NCI-H1417 treated with DMSO at 0.1 percent for 48 hours (cell line): ENCODE measurements around the gene ABCC1.

Source experiments
- DNase-seq: peaks from one replicate; lab custom pipeline; 2025; lab: John Stamatoyannopoulos, UW

ABCC1 gene

DNA sequence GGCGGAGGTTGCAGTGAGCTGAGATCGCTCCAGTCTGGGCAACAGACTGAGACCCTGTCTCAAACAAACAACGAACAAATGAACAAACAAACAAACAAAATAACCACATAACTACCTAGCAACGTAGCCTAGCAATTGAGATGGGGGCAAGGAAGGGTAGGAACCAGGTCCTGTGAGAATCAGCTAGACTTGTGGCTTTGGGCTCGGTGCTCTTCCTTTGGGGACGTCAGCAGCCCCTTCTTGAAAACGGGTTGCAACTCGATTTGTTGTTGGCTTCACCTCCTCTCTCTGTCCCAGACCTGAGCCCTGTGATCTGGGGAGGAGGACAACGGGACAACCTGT is 72.2 kb downstream of the ABCC1 start:
- no peak for DNase-seq

DNA sequence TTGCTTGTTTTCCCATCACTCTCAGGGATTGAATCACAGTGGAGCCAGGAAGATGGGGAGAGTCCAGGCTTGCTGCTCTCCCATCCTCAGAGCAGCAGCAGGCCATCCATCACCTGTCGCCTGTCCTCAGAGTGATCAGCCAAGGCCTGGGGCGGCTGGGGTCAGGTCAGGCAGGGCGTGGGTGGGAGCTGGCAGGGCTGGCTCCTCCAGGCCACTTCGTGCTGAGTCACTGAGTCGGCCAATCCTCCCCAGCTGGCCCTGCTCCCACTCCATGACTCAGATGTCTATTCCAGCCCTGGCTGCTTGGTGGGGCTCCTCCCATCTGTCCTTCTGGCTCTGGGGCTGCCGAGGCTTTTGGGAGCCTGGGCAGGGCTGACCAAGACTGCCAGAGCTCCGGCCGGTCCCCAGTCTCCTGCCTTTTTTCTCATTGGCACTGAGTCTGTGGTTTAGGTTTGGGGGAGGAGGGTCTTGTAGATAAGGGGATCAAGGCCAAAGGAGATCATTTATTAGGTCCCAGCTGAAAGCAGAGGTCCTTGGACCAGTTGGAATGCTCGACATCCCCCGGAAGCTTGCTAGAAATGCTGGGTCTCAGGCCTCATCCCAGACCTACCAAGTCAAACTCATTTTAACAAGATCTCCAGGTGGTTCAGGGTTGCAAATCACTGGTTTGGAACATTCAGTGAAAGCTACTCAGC is 72.7 kb downstream of the ABCC1 start:
- DNase-seq, result no peak

DNA sequence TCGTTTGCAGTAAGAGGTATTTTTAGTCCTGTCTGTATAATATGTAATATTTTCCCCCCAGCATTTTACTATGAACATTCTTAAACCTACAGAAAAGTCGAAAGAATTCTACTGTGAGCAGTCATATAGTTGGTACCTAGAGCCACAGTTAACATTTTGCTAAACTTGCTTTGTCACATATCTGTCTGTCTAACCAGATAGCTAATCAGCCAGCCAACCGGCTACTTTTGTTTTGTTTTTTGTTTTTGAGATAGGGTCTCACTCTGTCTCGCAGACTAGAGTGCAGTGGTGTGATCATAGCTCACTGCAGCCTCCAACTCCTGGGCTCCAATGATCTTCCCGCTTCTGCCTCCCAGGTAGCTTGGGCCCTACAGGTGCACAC is 73.3 kb downstream of the ABCC1 start:
- no peak for DNase-seq

DNA sequence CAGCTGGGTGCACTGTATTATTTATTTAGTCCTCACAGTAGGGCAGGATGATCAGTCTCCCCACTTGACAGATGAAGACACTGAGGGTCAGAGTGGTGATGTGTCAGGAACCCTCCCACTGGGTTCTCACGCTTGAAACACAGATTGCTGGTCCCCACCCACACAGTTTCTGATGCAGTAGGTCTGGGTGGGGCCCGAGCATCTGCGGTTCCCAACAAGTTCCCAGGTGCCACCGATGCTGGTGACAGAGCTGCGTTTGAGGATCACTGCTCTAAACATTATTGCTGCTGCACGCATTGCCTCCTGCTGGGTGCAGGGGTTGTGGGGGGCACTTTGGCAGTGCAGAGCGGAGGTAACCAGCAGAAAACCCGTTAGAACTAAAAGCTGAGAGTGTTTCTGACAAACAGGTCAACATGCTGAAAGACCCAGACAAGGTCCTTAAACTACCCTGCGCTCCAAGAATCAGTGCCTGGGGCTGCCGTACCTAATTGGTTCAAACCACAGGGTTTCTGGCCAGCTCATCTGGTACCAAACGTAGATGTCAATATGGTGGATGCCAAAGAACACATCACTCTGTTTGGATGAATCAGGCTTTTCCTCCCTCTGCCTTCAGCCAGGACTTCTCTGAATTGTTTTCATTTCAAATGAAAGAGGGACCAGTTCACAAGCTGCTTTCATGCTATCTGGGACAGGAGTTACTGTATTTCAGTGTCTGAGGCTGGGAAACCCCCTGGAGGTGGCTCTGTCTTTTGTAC is 76.0 kb downstream of the ABCC1 start:
- no peak for DNase-seq

DNA sequence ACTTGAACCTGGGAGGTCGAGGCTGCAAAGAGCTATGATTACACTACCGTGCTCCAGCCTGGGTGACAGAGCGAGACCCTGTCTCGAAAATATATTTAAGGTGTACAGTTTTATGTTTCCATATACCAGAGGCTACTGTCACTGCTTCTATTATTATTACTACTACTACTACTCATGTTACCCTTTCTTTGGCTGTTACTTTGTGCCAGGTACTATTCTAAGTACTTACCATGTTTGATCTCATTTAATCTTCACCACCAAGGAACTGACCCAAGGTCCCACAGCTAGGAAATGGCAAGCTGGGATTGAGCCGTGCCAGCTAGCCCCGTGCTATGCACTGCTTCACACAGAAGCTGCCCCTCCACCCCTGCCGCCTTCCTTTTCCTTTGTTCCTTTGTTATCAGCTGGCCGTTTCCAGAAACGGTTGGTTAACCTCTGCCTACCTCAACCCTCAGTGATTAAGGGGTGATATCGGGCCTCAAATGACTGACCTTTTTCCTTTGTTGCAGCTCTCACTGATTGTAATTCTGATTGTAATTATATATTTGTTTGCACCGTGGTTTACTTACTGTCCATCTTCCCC is 78.4 kb downstream of the ABCC1 start:
- no peak for DNase-seq

DNA sequence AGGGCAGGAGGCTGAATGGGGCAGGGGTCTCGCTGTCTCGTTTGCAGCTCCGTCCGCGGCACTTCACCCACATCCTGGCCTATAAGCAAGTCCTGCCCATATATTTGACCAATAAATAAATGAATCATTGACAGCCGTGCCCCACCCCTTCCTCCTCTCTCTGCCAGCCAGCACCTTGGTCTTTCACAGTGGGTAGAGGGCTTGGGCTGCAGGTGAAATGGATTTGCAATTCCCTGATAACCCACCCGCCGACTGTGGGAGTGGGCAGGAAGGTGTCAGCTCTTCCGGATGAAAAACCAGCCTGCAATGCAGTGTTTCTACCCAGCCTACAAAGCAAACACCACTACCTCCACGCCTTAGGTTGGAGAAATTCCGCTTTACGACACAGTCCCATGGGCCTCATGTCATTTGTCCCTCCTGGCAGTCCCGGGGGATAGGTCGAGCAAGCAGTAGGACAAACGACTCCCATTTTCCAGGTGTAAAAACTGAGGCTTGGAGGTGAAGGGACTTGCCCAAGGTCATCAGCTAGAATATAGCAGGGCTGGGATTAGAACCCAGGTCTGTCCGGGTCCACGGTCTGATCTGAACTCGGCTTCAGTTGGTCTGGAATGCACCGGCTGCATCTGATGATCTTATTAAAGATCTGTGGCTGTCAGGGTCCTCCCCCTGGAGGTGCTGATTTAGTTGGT is 79.0 kb downstream of the ABCC1 start:
- no peak for DNase-seq

DNA sequence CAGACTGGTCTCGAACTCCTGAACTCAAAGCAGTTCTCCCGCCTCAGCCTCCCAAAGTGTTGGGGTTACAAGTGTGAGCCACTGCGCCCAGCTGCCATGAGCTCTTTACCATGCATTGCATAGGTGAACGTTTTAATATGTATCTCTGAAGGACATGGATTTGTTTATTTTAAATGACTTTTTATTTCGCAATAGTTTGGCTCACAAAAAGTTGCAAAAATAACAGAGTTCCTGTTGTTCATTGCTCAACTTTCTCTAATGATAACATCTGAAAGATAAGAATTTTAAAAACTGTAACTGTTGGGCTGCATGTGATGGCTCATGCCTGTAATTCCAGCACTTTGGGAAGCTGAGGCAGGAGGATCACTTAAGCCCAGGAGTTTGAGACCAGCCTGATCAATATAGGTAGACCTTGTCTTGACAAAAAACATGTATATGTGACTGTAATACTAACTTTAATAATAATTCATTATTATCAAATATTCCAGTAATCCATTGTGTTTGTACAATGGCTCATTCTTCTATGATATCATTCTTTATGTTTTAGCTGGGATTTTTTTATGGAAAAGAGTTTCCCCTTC is 80.1 kb downstream of the ABCC1 start:
- DNase-seq, result no peak

DNA sequence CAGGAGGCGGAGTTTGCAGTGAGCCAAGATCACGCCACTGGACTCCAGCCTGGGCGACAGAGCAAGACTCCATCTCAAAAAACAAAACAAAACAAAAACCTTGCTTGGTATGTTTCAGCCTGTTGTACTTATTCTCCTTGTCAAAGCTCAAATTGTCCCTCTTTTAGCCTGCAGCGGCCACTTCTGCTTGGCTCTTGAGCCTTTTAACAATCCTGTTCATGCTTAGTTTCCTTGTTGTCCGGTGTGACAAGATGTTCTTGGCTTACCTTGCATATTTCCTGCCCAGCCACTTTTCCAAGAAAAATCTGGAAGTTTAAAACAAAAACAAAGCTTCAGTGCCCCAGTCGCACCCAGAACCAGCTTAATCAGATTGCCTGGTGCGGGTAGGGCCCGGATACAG is 81.0 kb downstream of the ABCC1 start:
- DNase-seq, result no peak

DNA sequence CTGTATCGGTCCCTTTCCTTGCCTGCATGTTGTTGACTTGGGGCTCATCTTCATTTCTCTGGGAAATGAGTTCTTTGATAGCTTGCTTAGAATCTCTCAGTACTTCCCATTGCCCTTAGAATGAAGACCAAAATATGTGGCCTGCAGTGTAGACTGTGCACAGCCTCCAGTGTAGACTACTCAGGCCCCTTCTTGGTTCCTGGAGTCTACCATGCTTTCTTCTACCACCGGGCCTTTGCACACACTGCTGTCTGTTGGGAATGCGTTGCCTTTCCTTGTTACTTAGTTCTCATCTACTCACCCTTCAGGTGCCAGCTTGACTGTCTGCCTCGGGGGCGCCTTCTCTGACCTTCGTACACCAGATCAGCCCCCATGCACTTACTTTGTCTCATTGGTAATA is 82.0 kb downstream of the ABCC1 start:
- DNase-seq, result no peak

DNA sequence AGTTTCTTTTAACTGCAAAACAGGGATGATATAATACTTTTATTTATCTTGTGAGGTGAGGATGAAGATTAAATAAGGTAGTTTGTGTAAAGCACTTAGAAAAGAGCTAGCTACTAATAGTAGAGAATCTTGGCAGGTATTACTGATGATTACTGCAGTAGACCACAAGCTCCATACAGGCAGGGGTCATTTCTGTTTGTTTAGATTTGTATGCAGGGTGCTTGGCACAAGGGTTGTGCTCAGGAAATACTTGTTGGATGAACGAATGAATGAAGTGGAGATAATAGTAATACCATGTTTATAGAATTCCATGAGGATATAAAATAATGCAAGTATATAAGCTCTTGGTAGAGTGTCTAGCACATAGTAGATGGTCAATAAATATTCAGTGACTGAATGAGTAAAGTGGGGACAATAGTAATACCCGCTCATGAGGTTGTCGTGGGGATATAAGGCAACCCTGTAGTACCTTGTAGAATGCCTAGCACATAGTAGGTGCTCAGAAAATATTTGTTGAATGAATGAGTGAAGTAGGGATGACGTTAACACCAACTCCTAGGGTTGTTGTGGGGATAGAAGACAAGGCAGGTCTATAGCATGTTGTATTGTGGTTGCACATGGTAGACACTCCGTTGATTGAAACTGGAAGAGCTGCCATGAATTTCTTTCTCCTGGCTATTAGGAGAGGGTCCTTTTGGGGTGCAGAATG is 83.0 kb downstream of the ABCC1 start:
- no peak for DNase-seq

DNA sequence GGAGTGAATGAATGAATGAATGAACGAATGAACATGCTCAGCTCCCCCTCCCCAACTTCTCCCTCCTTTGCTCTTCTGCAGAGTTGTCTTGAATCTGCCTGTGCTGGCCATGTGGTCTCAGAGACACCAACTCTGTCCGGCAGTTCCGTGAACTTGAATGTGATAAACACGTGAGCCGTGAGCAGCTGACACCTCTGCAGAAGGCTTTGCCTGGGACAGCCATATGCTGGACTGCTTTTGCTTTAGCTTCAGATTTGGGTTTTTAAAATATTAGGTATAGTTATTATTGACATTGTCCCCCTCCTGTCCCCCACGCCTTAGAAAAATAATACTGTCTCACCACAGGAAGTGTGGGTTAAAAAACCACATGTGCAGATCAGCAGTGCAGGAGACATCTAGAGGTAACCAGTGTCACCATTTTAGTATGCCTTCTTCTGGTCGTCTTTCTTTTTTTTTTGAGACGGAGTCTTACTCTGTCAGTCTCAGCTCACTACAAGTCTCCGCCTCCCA is 83.8 kb downstream of the ABCC1 start:
- DNase-seq, result no peak

DNA sequence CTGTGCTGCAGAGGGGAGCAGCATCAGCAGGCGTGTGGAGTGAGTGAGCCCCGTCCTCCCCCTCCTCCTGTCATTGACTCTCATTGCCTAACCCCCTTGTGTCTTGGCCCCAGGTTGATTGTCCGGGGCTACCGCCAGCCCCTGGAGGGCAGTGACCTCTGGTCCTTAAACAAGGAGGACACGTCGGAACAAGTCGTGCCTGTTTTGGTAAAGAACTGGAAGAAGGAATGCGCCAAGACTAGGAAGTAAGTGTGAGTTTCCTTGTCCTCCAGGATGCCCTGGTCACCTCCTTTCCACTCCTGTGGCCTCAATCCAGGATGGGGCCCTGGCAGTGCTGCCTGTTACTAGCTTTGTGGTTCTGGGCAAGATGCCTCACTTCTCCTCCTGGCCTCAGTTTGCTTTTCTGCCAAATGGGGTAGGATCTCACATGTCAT is 87.0 kb downstream of the ABCC1 start:
- no peak for DNase-seq

DNA sequence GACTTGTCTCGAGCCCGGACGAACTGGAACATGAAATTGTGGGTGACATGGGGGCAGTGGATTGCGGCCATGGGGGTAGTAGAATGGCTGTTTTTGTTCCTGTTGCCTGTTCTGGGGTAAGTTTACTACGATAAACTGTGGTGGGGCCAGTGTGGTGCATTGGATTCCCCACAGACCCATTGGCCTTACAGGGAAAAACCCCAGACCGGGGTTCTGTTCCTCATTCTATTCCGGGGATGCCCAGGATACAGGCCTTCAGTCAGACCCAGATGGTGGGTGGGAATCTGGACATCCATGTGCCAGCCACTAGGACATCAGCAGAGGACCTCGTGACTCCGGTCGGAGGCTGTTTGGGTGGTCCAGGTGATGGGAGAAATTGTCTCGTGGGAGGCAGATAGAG is 88.1 kb downstream of the ABCC1 start:
- no peak for DNase-seq

DNA sequence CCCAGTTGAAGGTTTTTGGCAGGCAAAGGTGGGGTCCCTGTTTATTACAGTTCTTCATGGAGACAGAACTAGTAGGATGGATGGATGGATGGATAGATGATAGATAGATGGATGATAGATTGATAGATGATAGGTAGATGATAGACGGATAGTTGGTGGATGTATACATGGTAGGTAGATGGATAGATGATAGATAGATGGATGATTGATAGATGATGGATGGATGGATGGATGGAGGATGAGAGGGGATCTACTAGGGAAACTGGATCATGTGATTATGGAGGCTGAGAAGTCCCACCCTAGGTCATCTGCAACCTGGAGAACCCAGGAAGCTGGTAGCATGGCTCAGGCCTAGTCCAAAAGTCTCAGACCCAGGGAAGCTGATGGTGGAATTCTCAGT is 88.6 kb downstream of the ABCC1 start:
- no peak for DNase-seq

DNA sequence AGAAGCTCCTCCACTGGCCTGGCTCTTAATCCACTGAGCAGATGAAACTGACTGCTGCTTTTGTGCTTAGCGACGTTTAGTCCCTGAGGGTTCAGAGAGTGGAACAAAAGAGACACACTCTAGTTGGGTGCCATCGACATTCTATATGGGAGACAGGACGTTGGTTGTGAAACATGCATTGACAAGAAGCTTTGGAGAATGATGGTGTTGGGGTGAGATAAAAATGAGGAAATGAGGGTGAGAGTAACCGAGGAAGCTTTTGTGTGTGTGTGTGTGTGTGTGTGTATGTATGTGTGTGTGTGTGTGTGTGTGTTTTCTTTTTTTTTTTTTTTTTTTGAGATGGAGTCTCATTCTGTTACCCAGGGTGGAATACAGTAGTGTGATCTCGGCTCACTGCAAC is 89.5 kb downstream of the ABCC1 start:
- DNase-seq, result no peak

DNA sequence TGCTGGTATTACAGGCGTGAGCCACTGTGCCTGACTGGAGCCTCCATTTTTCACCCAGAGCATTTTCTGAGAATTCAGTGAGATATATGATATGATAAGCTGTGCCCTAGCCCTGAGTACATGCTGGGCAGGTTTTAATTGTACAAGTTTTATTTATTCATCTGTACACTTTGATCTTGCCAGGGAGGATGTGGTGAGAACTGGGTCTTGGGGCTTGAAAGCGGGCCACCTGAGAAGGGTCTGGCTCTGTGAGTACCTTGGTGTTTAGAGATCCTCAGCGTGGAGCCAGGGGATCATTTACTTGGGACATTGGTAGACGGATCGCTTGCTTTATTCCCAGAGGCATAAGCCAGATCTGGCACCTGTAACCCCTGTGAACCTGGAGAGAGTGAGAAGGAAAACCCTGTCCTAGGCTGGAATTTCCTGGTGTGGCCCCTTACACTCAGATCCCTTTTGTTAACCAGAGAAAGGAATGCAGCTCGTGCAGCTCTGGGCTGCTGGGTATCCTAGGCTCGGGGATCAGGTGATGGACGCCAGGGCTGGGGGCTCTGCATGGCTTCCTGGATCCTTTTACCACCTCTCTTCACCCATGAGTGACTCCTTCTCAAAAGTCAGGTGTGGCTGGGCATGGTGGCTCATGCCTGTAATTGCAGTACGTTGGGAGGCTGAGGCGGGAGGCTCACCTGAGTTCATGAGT is 91.9 kb downstream of the ABCC1 start:
- DNase-seq, result no peak

DNA sequence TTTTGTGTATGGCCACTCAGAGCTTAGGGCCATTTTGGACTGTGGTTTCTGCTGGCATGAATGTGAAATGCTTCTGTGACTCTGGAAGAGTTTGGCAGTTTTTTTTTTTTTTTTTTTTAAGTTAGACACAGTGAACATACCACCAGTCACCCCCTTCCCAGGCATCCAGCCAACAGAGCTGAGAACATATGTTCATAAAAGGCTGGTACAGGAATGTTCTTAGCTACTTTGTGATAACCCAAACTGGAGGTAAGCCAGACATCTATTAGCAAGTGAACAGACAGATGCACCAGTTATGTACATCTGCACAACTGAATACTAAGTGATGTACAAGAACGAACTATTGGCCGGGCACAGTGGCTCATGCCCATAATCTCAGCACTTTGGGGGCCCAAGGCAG is 92.7 kb downstream of the ABCC1 start:
- no peak for DNase-seq

DNA sequence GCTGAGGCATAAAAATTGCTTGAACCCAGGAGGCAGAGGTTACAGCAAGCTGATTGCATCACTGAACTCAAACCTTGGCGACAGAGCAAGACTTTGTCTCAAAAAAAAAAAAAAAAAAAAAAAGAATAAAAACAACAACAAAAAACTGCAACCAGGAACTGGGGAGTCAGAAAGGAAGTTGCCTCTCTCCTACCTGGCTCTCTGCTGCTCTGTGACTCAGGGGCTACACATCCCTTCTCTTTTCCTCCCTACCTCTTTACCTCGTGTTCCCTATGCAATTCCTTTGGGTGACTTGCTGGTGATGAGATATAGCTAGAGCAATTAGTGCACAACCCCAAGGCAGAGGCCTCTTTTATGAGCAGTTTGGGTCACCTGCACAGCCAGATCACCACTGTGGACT is 95.9 kb downstream of the ABCC1 start:
- no peak for DNase-seq

DNA sequence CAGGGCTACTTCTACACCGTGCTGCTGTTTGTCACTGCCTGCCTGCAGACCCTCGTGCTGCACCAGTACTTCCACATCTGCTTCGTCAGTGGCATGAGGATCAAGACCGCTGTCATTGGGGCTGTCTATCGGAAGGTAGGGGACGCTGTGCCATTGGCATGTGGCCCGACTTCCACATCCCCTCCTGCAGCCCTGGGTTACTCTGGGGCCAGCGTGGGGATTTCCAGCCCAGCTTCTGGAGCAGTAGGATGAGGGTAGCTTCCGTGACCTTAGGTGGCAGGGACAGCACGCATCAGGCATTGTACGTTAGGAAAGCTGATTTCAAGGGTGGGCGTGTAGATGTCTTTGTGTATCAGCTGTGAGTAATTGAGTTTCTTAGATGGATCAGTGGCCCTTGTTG is 96.5 kb downstream of the ABCC1 start:
- no peak for DNase-seq

DNA sequence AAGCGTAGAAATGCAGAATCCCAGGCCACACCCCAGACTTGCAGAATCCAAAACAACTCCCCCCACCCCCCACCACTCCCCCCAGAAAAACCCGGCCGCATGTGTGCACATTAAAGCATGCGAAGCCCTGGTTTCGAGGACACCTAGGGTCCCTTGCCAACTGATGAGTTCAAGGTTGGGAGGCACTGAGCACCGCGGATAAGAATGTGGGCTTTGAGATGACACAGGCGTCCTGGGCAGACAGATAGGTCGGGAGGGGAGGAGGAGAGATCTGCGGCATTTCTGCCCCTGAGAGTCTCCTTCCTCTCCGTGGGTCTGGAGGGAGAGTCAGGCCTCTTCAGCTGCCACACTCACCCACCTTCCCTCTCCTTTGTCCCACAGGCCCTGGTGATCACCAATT is 98.3 kb downstream of the ABCC1 start:
- no peak for DNase-seq

DNA sequence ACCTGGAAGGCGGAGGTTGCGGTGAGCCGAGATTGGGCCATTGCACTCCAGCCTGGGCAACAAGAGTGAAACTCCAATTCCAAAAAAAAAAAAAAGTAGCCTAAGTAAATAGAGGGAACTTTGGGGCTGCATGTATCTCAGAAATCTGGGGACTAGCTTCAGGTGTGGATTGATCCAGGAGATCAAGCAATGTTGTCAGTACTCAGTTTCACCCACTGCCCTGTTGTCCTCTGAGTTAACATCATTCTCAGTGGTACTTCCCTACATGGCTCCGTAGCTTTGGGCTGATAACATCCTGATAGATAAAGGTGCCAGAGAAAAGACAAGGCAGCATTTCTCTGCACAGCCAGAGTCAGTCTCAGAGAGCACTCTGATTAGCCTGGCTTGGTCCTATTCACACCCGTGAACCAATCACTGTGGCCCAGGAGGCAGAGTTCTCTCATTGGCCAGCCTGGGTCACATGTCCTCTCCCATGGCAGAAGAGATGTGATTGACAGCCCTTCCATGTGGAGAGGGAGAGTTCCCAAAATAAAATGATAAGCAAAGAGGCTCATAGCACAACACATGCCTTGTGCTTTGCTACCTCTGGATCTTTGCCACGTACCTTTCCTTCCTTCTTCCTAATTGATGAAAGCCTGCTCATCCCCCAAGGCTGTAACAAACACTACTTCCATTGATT is 99.6 kb downstream of the ABCC1 start:
- no peak for DNase-seq
